Breast epithelium (tissue), 4 donors: Measurements from ENCODE around the gene TMEM117. TPM values are rescaled to one million over a fixed set of nuclear protein-coding genes. Genes with fewer than 3 reads are reported as not detected.

Source experiments
- DNase-seq, 2 donors: peaks; one replicate each; pipeline ENCODE4 v3.0.0-alpha.2; 2019; ENCODE audit warnings: low spot score in 2 of 2
- H3K27ac ChIP-seq, 2 donors: fragments of 200-600 bp; sonication (generic) in 1 of 2; one replicate each; pipeline ENCODE4 v1.5.1; 2016 to 2019; ENCODE audit warnings: mild to moderate bottlenecking in 1 of 2
- H3K27me3 ChIP-seq, 2 donors: fragments of 200-600 bp; sonication (generic) in 1 of 2; one replicate each; pipeline versions ENCODE4 v1.5.1 to v1.6.0; 2017 to 2019; ENCODE audit warnings: control low read depth in 1 of 2, mild to moderate bottlenecking in 1 of 2
- H3K36me3 ChIP-seq: fragments of 200-600 bp; one replicate; pipeline ENCODE4 v1.5.1; 2019
- H3K4me1 ChIP-seq, 2 donors: fragments of 200-600 bp; sonication (generic); one replicate each; pipeline ENCODE4 v1.5.1; 2016 to 2019; ENCODE audit warnings: control low read depth in 1 of 2
- H3K4me3 ChIP-seq, 3 donors: fragments of 200-600 bp; sonication (generic); 1 replicate in 2 of 3; 2 replicates in 1 of 3; pipeline ENCODE4 v1.5.1; 2016 to 2019; ENCODE audit warnings: mild to moderate bottlenecking in 3 of 3, moderate library complexity in 2 of 3
- H3K9me3 ChIP-seq, 2 donors: fragments of 200-600 bp; sonication (generic) in 1 of 2; one replicate each; pipeline ENCODE4 v1.5.1; 2016 to 2019; ENCODE audit warnings: control low read depth in 1 of 2
- POLR2A ChIP-seq: fragments of 450-650 bp; IDR thresholded peaks from one replicate; pipeline ENCODE4 v1.6.1; 2016; ENCODE audit warnings: antibody characterized with exemption, mild to moderate bottlenecking, moderate library complexity
- POLR2AphosphoS5 ChIP-seq, 3 donors: sonication (generic); formaldehyde crosslinking; IDR thresholded peaks; one replicate each; pipeline ENCODE4 v1.6.1; 2017; ENCODE audit warnings: antibody characterized with exemption in 3 of 3
- intact Hi-C: fragments of 100-400 bp; cut with DNase I; formaldehyde crosslinking; loops from one replicate; pipeline ENCODE4 v1.15.1; 2023; ENCODE audit warnings: low total_unique reads
- total RNA-seq, 3 donors: library from RNA; depleted of rRNA; stranded (reverse); fragments of >200 nt; gene quantifications; one replicate each; pipeline ENCODE4 v1.1.0, GENCODE V29; 2016
- TF ChIP-seq, protein P1 (sequence below), 3 donors: fragments of 450-650 bp; IDR thresholded peaks; one replicate each; pipeline ENCODE4 v1.5.1; 2016 to 2017; ENCODE audit warnings: antibody characterized with exemption in 3 of 3, mild to moderate bottlenecking in 3 of 3, moderate library complexity in 3 of 3

Gene TMEM117
- total RNA-seq, 3 donors from 2014 or later, result 6.1 to 17.1 (median 7.2) TPM

DNA sequence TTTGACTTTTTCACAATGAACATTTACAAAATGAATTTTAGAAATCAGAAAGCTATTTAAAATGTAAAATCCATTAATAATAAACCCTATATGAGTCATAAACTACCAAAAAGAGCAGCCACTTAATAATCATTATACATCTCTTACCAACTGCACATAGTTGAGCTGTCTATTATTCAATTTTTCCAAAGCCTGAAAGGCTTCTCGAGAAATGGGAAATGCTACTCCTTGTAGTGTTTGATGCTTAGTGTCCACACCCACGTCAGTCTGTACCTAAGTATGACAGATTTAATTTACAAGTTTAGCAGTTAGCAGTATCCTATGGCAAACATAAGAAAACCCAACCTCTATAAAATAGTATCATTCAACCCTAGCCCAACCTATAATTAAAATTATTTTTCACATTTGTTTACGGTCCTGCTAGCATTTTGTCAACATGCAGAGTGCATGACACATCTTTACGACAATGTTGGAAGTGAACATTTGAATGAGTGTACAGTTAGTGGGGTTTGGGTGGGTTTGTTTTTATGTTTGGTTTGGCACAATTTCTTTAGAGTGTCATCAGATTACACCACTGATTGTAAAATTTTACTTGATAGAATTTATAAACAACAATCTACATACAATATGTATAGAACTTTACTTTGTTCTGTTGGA lies 38.2 kb upstream of the TMEM117 start:
- Histone ChIP-seq H3K4me3 (no peak overlapping the region), H3K36me3 (peaks cover 12% of the 10 kb centered on the region), H3K27ac (no peak overlapping the region), H3K9me3 (no peaks in the 10 kb centered on the region), H3K27me3 (no peaks in the 10 kb centered on the region), H3K4me1 (no peaks in the 10 kb centered on the region)
- DNase-seq, result no peak
- TF ChIP-seq, protein P1, sequence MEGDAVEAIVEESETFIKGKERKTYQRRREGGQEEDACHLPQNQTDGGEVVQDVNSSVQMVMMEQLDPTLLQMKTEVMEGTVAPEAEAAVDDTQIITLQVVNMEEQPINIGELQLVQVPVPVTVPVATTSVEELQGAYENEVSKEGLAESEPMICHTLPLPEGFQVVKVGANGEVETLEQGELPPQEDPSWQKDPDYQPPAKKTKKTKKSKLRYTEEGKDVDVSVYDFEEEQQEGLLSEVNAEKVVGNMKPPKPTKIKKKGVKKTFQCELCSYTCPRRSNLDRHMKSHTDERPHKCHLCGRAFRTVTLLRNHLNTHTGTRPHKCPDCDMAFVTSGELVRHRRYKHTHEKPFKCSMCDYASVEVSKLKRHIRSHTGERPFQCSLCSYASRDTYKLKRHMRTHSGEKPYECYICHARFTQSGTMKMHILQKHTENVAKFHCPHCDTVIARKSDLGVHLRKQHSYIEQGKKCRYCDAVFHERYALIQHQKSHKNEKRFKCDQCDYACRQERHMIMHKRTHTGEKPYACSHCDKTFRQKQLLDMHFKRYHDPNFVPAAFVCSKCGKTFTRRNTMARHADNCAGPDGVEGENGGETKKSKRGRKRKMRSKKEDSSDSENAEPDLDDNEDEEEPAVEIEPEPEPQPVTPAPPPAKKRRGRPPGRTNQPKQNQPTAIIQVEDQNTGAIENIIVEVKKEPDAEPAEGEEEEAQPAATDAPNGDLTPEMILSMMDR (IDR thresholded peaks at IDR 0.05), result no peak
- TF ChIP-seq POLR2A (no peak), POLR2AphosphoS5 (IDR thresholded peaks at IDR 0.05) (no peak)
- intact Hi-C loops, result no loop called here

DNA sequence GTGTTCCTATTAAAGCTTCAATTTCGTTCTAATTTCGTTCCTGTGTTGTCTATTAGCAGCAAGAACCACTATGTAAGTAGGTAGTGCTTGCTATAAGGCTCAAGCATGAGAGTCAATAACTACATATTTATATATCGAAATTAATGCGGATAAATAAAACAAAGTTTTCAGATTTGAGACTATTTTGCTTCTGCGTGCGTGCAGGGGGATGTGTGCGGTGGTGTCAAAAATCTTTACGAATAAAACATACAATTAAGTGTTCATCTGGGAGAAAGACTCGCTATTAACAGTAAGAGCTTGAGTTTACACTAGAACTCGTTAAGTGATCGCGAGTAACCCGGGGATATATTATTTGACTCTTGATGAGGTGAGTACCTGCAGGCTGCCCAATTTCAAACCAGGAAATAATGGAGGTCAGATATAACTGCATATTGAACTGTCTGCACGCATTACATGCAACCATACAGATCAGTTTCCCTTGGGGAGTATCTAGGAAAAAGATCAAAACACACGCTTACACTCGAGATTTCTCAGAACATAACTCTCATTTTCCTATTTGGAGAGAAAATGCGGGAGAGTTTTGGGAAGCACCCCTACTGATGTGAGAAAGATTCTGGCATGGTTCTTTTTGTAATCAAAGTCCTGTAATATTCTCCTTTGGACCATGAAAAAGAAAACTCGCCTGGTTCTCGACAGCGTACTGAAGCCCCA lies 30.6 kb upstream of the TMEM117 start:
- TF ChIP-seq POLR2AphosphoS5 (IDR thresholded peaks at IDR 0.05) (no peak), POLR2A (no peak)
- TF ChIP-seq, protein P1 (IDR thresholded peaks at IDR 0.05), result no peak
- Histone ChIP-seq H3K36me3 (no peaks in the 10 kb centered on the region), H3K27me3 (no peaks in the 10 kb centered on the region), H3K4me3 (peak overlapping the region; percentile 82 to 86 (median 83)), H3K27ac (peak overlapping the region; percentile 96 to 99), H3K4me1 (peaks cover 0 to 5% of the 10 kb centered on the region in 2 donors), H3K9me3 (no peaks in the 10 kb centered on the region)
- intact Hi-C loops, result no loop called here
- no peak for DNase-seq

DNA sequence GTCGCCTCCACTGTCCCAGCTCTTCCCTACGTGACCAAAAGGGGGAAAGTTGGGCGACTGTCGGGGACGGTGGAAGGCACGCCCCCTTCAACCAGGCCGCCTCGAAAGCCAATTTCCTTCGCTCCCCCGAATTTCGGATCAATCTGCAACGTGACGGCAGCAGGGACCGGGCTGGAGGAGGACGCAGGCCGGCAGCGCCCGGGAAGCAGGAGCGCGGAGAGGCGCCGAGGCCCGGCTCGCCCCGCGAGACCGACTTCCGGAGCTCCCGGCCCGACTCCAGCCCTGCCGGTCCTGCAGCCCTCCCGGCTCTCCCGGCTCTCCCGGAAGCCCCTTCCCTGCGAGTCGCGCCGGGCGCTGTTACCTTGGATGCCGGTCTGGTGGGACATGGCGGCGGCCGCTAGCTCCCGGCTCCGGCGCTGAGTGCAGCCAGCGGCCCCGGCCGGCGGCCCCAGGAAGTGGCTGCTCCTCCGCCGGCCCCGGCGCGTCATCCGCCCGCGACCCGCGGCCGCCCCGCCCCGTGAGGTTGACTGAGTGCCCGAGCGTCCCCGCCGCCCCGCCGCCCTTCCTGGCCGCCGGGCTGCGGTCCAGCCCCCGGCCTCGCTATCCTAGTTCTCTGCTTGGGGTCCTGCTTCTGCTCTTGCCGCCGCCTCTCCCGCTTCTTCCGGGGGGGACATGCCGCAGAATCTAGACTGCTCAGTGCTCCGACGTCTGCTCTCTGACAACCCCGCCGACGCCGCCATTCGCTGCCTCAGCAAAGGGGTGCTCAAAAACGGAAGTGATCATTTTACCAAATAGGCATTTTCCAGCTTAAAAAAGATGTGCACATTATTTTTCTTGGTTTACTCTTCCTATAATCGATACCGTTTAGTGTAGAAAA lies 29.8 kb upstream of the TMEM117 start, which contains the start of gene TWF1:
Gene TWF1, minus strand, starts transcription at position 458 of the 877 bp plus-strand sequence. Its CDS starts 72 bp downstream, at position 386.
- Histone ChIP-seq H3K27me3 (no peaks in the 10 kb centered on the region), H3K9me3 (no peaks in the 10 kb centered on the region), H3K4me3 (peak within 1 kb of the TSS; percentile 82 to 86 (median 83)), H3K36me3 (no peaks in the 10 kb centered on the region), H3K27ac (peak within 1 kb of the TSS; percentile 96 to 99), H3K4me1 (peaks cover 0 to 5% of the 10 kb centered on the region in 2 donors)
- peak; percentile 75 to 81 for DNase-seq
- intact Hi-C loops, result no loop called here
- TF ChIP-seq POLR2AphosphoS5 (IDR thresholded peaks at IDR 0.05) (peak; percentile 21 to 77 (median 74)), POLR2A (peak; percentile 18)
- TF ChIP-seq, protein P1 (IDR thresholded peaks at IDR 0.05), result peak; percentile 10 to 43 (median 25)

DNA sequence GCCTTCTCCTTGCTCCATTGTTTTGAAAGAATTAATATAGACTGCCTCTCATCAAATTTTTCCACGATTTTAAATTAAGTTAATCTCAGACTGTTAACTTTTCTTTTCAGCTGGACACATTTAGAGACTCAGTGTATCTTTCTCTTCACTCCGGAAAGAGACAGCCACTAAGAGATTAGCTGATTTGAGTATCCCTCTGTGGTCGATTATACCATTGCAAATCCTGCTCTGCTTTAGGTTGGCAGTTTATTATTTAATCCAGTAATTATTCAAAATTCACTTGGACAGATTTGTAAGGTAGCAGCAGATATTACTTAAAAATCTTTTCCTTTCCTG lies 29.2 kb upstream of the TMEM117 start:
- TF ChIP-seq, protein P1 (IDR thresholded peaks at IDR 0.05), result no peak
- TF ChIP-seq POLR2AphosphoS5 (IDR thresholded peaks at IDR 0.05) (no peak), POLR2A (no peak)
- Histone ChIP-seq H3K4me1 (peaks cover 0 to 5% of the 10 kb centered on the region in 2 donors), H3K9me3 (no peaks in the 10 kb centered on the region), H3K4me3 (peak overlapping the region; percentile 82 to 86 (median 83)), H3K27me3 (no peaks in the 10 kb centered on the region), H3K36me3 (no peaks in the 10 kb centered on the region), H3K27ac (peak overlapping the region; percentile 96 to 99)
- no peak for DNase-seq
- intact Hi-C loops, result no loop called here
